Measurements from ENCODE around the gene CFAP92. TPM values are rescaled to one million over a fixed set of nuclear protein-coding genes. Genes with fewer than 3 reads are reported as not detected.

Gene CFAP92
- total RNA-seq, 2 donors from 2014 or later = 0.15 to 0.37 TPM

- no peak for ATAC-seq
- no peak for DNase-seq
- H3K4me3 Mint-ChIP-seq = no peak overlapping the region
- peaks cover 9% of the 10 kb centered on the region for H3K4me1 Mint-ChIP-seq
- no peaks in the 10 kb centered on the region for H3K27me3 Mint-ChIP-seq
- no peaks in the 10 kb centered on the region for H3K36me3 Mint-ChIP-seq (ENCODE audit: low read depth)
- no peak overlapping the region for H3K27ac Mint-ChIP-seq
- H3K9me3 ChIP-seq (ENCODE audit: control insufficient read depth, low read length, poor library complexity, severe bottlenecking) = no peaks in the 10 kb centered on the region
Observed at GRCh38 chr3:129032716-129033115, 38.8 kb upstream of the CFAP92 start.

- Mint-ChIP-seq H3K27me3 (no peaks in the 10 kb centered on the region), H3K4me1 (peaks cover 10% of the 10 kb centered on the region)
- no peak for DNase-seq
Observed at GRCh38 chr3:129031476-129032215, 37.8 kb upstream of the CFAP92 start.

DNA sequence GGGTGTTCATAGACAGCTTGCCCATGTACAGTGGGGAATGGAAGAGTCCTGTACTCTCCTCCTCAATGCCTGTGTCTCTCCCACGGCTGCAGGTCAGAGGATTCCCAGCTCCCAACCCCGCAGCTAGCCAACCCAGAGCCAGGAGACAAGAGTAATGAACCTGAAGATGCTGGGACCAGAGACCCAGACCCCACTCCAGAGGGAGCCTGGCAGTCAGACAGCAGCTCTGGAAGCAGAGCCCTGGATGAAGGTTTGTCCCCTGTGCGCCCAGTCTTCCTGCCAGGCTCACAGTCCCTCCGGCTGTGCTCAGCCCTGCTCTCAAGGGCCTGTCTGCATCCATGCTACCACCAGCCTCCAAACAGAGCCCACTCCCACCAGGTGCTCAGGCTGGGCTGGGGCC, 36.7 kb upstream of the CFAP92 start:
- no peak for ATAC-seq
- Mint-ChIP-seq H3K4me3 (no peak overlapping the region), H3K27me3 (no peaks in the 10 kb centered on the region), H3K4me1 (peaks cover 17% of the 10 kb centered on the region), H3K27ac (no peak overlapping the region), H3K36me3 (ENCODE audit: low read depth) (no peaks in the 10 kb centered on the region)
- no peak for DNase-seq
- no peaks in the 10 kb centered on the region for H3K9me3 ChIP-seq (ENCODE audit: control insufficient read depth, low read length, poor library complexity, severe bottlenecking)

More at GRCh38 chr3:129031476-129032215, 37.8 kb upstream of the CFAP92 start:
- H3K27ac Mint-ChIP-seq = no peak overlapping the region
- H3K9me3 ChIP-seq (ENCODE audit: control insufficient read depth, low read length, poor library complexity, severe bottlenecking) = no peaks in the 10 kb centered on the region
- no peak for ATAC-seq
- no peak overlapping the region for H3K4me3 Mint-ChIP-seq
- H3K36me3 Mint-ChIP-seq (ENCODE audit: low read depth) = no peaks in the 10 kb centered on the region

DNA sequence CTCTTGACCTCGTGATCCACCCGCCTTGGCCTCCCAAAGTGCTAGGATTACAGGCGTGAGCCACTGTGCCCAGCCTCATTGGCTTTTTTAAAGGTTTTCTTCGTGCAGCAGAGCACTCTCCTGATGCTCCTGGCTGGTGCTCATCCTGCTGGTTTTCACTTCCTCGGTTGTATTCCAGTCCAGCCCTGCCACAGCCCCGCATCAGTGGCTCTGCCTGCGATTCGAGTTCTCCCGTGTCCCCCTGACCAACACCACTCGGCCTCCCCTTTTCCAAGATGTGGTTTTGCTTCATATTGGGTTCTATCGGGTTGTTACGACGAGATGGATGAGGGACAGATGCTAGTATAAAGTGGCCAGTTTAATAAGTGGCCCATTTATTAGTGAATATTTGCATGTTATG, 35.0 kb upstream of the CFAP92 start:
- no peak overlapping the region for H3K27ac Mint-ChIP-seq
- H3K4me1 Mint-ChIP-seq = peaks cover 14% of the 10 kb centered on the region
- no peaks in the 10 kb centered on the region for H3K27me3 Mint-ChIP-seq
- H3K36me3 Mint-ChIP-seq (ENCODE audit: low read depth) = no peaks in the 10 kb centered on the region
- no peaks in the 10 kb centered on the region for H3K9me3 ChIP-seq (ENCODE audit: control insufficient read depth, low read length, poor library complexity, severe bottlenecking)
- H3K4me3 Mint-ChIP-seq = no peak overlapping the region
- no peak for DNase-seq
- ATAC-seq = no peak

GRCh38 chr3:129027544-129027880, 33.6 kb upstream of the CFAP92 start:
- Mint-ChIP-seq H3K36me3 (ENCODE audit: low read depth) (no peaks in the 10 kb centered on the region), H3K4me1 (peaks cover 14% of the 10 kb centered on the region), H3K27me3 (no peaks in the 10 kb centered on the region), H3K4me3 (no peak overlapping the region), H3K27ac (no peak overlapping the region)
- no peaks in the 10 kb centered on the region for H3K9me3 ChIP-seq (ENCODE audit: control insufficient read depth, low read length, poor library complexity, severe bottlenecking)
- DNase-seq (no peak), ATAC-seq (no peak)

DNA sequence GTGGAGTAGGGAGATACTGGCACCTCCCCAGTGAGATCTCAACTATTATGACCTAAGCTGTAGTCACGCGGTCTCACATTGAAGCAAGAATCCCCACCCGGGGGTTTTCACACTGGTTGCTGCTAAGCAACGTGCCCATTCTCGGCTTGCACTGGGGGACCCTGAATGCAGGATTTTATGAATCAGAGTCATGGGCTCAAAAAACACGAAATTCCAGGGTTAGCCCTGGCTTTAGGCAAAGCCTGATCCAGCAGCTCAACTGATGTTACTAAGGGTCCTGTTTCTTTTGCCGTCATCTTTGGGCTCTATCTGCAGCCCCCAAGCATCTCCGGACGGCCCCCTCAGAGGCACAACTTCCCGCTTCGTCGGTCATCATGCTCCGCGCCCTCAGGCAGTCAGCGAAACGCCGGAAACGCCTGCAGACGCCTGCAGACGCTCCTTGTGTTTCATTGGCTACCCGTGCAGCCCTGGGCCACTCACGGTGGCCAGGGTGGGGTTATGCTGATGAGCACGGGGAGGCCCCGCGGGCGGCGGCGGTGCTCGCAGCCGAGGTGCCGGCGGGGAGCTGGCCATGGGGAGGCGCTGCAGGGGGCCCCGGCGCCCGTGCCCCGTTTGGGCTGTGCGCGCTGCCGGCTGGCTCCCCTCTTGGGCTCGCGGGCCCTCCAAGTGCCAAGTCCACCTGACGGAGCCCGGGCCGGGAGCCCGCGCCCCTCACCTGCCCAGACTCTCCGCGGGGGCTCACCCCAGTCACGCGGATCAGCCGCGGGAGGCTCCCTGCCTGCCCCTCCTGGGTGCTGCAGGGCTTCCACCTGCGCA, 33.1 kb upstream of the CFAP92 start:
- Mint-ChIP-seq H3K36me3 (ENCODE audit: low read depth) (no peaks in the 10 kb centered on the region), H3K27me3 (no peaks in the 10 kb centered on the region), H3K27ac (peak overlapping the region; percentile 91), H3K4me3 (peak overlapping the region; percentile 70), H3K4me1 (peaks cover 16% of the 10 kb centered on the region)
- no peaks in the 10 kb centered on the region for H3K9me3 ChIP-seq (ENCODE audit: control insufficient read depth, low read length, poor library complexity, severe bottlenecking)
- ATAC-seq = peak; percentile 99
- peak; percentile 87 to 89 (median 87) for DNase-seq

DNA sequence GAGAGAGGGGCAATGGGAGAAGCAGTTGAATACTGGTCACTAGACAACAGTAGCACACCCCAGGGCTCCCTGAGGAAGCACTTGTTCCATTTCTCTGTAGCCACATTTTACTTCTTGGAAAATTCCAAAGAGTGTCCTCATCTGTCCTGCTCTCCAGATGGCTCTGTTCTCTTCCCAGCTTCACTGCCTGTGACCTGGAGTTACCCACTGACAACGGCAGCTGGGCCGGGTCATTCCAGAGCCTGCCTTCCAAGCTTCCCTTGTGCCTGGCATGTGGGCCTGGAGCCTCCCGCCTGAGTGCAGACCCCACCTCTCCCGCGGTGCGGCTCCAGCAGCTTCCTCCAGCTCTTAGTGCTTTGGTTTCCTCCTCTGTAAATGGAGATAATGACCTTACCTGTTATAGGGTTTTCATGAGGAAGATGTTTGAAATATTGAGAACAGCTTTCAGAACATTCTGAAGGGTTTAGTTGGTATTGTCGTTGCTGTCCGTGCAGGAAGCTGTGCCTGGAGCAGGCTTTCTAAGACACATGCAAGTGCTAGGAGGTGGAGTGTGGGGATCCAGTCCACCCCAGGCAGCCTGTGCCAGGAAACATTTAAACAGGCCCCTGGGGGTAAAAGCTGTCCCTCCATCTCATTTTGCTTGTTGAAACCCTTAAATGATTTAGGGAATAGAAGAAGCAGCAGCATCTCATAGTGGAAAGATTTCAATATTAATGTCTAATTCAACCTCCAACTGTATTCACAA, 32.0 kb upstream of the CFAP92 start:
- Mint-ChIP-seq H3K4me3 (peak overlapping the region; percentile 33), H3K4me1 (peaks cover 18% of the 10 kb centered on the region), H3K36me3 (ENCODE audit: low read depth) (no peaks in the 10 kb centered on the region), H3K27ac (peak overlapping the region; percentile 91), H3K27me3 (no peaks in the 10 kb centered on the region)
- no peaks in the 10 kb centered on the region for H3K9me3 ChIP-seq (ENCODE audit: control insufficient read depth, low read length, poor library complexity, severe bottlenecking)
- no peak for ATAC-seq
- no peak for DNase-seq

- no peak for DNase-seq
- Mint-ChIP-seq H3K36me3 (ENCODE audit: low read depth) (no peaks in the 10 kb centered on the region), H3K4me3 (no peak overlapping the region), H3K27me3 (no peaks in the 10 kb centered on the region), H3K4me1 (peaks cover 18% of the 10 kb centered on the region), H3K27ac (no peak overlapping the region)
- H3K9me3 ChIP-seq (ENCODE audit: control insufficient read depth, low read length, poor library complexity, severe bottlenecking) = no peaks in the 10 kb centered on the region
- ATAC-seq = no peak
Observed at GRCh38 chr3:129025108-129025507, 31.2 kb upstream of the CFAP92 start.

GRCh38 chr3:129023909-129024308, 30.0 kb upstream of the CFAP92 start:
- H3K27ac Mint-ChIP-seq = no peak overlapping the region
- DNase-seq = no peak
- H3K4me3 Mint-ChIP-seq = no peak overlapping the region
- no peak for ATAC-seq
- no peaks in the 10 kb centered on the region for H3K27me3 Mint-ChIP-seq
- H3K9me3 ChIP-seq (ENCODE audit: control insufficient read depth, low read length, poor library complexity, severe bottlenecking) = no peaks in the 10 kb centered on the region
- H3K4me1 Mint-ChIP-seq = peaks cover 18% of the 10 kb centered on the region
- H3K36me3 Mint-ChIP-seq (ENCODE audit: low read depth) = no peaks in the 10 kb centered on the region

GRCh38 chr3:129023008-129023358, 29.1 kb upstream of the CFAP92 start:
- no peaks in the 10 kb centered on the region for H3K27me3 Mint-ChIP-seq
- H3K9me3 ChIP-seq (ENCODE audit: control insufficient read depth, low read length, poor library complexity, severe bottlenecking) = no peaks in the 10 kb centered on the region
- ATAC-seq (no peak), DNase-seq (no peak)
- H3K4me3 Mint-ChIP-seq = no peak overlapping the region
- no peaks in the 10 kb centered on the region for H3K36me3 Mint-ChIP-seq (ENCODE audit: low read depth)
- H3K27ac Mint-ChIP-seq = peak overlapping the region; percentile 79
- peaks cover 22% of the 10 kb centered on the region for H3K4me1 Mint-ChIP-seq

DNA sequence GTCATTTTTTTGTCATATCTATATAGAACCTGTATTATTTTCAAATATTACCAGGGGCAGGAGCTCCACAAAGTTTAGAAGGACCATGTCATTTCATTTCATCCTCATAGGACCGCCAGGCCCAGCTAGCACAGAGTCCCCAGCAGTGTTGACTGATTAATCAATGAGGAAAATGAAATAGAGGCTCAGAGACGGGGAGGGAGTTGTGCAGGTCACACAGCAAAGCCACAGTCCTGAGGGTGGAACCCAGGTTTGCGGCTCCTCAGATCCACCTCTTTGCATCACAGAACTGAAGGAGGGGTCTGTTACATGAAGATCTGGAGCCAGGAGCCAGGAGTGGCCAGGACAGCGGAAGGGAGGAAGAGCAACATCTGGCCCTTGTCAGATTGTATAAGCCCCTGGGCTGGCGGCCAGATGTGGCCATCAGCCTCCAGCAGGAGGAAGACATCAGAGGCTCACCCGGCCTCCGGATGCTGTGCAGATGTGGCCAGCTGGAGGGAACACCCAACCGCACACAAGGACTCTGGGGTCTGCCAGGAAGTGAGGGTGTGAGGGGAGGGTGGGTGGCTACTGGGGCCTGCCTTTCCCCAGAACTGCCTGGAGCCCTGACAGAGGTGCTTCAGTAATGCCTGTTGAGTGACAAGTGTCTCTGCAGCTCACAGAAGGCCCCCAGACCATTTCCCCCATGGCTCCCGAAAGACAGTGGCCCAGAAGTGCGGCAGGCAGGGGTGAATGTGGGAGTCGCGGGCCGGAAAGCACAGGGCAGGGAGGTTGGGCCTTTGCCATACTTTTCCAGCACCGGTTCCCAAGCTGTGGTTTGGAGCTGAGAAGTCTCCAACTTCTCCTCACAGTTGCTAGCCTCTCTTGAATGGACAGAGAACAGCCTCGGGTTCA, 28.5 kb upstream of the CFAP92 start:
- peak overlapping the region; percentile 25 for H3K4me3 Mint-ChIP-seq
- H3K4me1 Mint-ChIP-seq = peaks cover 25% of the 10 kb centered on the region
- H3K27me3 Mint-ChIP-seq = no peaks in the 10 kb centered on the region
- DNase-seq = no peak
- no peak for ATAC-seq
- no peaks in the 10 kb centered on the region for H3K9me3 ChIP-seq (ENCODE audit: control insufficient read depth, low read length, poor library complexity, severe bottlenecking)
- H3K36me3 Mint-ChIP-seq (ENCODE audit: low read depth) = no peaks in the 10 kb centered on the region
- H3K27ac Mint-ChIP-seq = peak overlapping the region; percentile 79

DNA sequence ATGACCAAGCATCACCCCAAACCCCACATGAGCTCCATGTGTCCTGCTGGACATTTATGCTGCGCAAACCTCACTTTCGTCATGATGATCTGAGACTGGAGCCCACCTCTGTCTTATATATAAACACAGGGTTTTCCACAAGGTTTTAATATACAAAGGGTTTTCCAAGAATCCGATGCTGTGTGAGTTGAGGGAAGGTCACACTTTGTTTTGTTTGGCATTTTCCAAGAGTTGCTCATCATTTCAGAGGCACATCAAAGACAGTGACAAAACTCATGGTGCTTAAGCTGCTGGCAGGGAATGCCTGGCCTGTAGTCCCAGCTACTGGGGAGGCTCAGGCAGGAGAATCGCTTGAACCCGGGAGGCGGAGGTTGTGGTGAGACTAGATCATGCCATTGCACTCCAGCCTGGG, 27.3 kb upstream of the CFAP92 start:
- ATAC-seq (no peak), DNase-seq (no peak)
- H3K9me3 ChIP-seq (ENCODE audit: control insufficient read depth, low read length, poor library complexity, severe bottlenecking) = no peaks in the 10 kb centered on the region
- no peaks in the 10 kb centered on the region for H3K27me3 Mint-ChIP-seq
- H3K27ac Mint-ChIP-seq = no peak overlapping the region
- H3K36me3 Mint-ChIP-seq (ENCODE audit: low read depth) = no peaks in the 10 kb centered on the region
- H3K4me3 Mint-ChIP-seq = no peak overlapping the region
- peaks cover 19% of the 10 kb centered on the region for H3K4me1 Mint-ChIP-seq
